ENCODE measurements around the gene CATSPERB. TPM values are rescaled to one million over a fixed set of nuclear protein-coding genes. Genes with fewer than 3 reads are reported as not detected.
"Not testable (repeated sequence)": the region's sequence is repeated elsewhere in the genome, so short reads cannot be mapped to it uniquely, and the experiment has no call there.

CATSPERB gene
- total RNA-seq, 1 experiment from 2014 or later: not detected

GRCh38 chr14:91611528-91611927, 120.4 kb downstream of the CATSPERB start:
- no peak for DNase-seq (ENCODE audit: low read depth, low spot score)
- in situ Hi-C loops (cut with HindIII; ENCODE audit: low pct_unique_long_range_greater_than_20kb, low sequenced_read_pairs): no loop called here

- in situ Hi-C loops (cut with HindIII; ENCODE audit: low pct_unique_long_range_greater_than_20kb, low sequenced_read_pairs): no loop called here
- DNase-seq (ENCODE audit: low read depth, low spot score): no peak
These were observed 122.7 kb downstream of the CATSPERB start for GRCh38 chr14:91609161-91609560.

GRCh38 chr14:91607322-91608047, 124.4 kb downstream of the CATSPERB start:
- DNase-seq (ENCODE audit: low read depth, low spot score): no peak
- in situ Hi-C loops (cut with HindIII; ENCODE audit: low pct_unique_long_range_greater_than_20kb, low sequenced_read_pairs): no loop called here

GRCh38 chr14:91606851-91607250, 125.0 kb downstream of the CATSPERB start:
- in situ Hi-C loops (cut with HindIII; ENCODE audit: low pct_unique_long_range_greater_than_20kb, low sequenced_read_pairs): no loop called here
- DNase-seq (ENCODE audit: low read depth, low spot score): no peak

- in situ Hi-C loops (cut with HindIII; ENCODE audit: low pct_unique_long_range_greater_than_20kb, low sequenced_read_pairs); DNase-seq (ENCODE audit: low read depth, low spot score): not testable (repeated sequence)
These were observed 127.3 kb downstream of the CATSPERB start for GRCh38 chr14:91604611-91605010.

- DNase-seq (ENCODE audit: low read depth, low spot score): no peak
These were observed 131.9 kb downstream of the CATSPERB start for GRCh38 chr14:91599994-91600393.

GRCh38 chr14:91595736-91596135, 136.2 kb downstream of the CATSPERB start:
- DNase-seq (ENCODE audit: low read depth, low spot score): no peak
- in situ Hi-C loops (cut with HindIII; ENCODE audit: low pct_unique_long_range_greater_than_20kb, low sequenced_read_pairs): no loop called here

More at GRCh38 chr14:91599994-91600393, 131.9 kb downstream of the CATSPERB start:
- in situ Hi-C loops (cut with HindIII; ENCODE audit: low pct_unique_long_range_greater_than_20kb, low sequenced_read_pairs): no loop called here

GRCh38 chr14:91593957-91594356, 137.9 kb downstream of the CATSPERB start:
- DNase-seq (ENCODE audit: low read depth, low spot score); in situ Hi-C loops (cut with HindIII; ENCODE audit: low pct_unique_long_range_greater_than_20kb, low sequenced_read_pairs): not testable (repeated sequence)

- in situ Hi-C loops (cut with HindIII; ENCODE audit: low pct_unique_long_range_greater_than_20kb, low sequenced_read_pairs): no loop called here
- no peak for DNase-seq (ENCODE audit: low read depth, low spot score)
These were observed 145.5 kb downstream of the CATSPERB start for GRCh38 chr14:91586410-91586809.

GRCh38 chr14:91585856-91586255, 146.0 kb downstream of the CATSPERB start:
- DNase-seq (ENCODE audit: low read depth, low spot score): no peak

GRCh38 chr14:91582761-91583160, 149.1 kb downstream of the CATSPERB start:
- no peak for DNase-seq (ENCODE audit: low read depth, low spot score)
- in situ Hi-C loops (cut with HindIII; ENCODE audit: low pct_unique_long_range_greater_than_20kb, low sequenced_read_pairs): no loop called here

More at GRCh38 chr14:91585856-91586255, 146.0 kb downstream of the CATSPERB start:
- in situ Hi-C loops (cut with HindIII; ENCODE audit: low pct_unique_long_range_greater_than_20kb, low sequenced_read_pairs): no loop called here

- in situ Hi-C loops (cut with HindIII; ENCODE audit: low pct_unique_long_range_greater_than_20kb, low sequenced_read_pairs): no loop called here
These were observed 150.9 kb downstream of the CATSPERB start for GRCh38 chr14:91580876-91581577.

GRCh38 chr14:91577632-91578233, 154.2 kb downstream of the CATSPERB start:
- in situ Hi-C loops (cut with HindIII; ENCODE audit: low pct_unique_long_range_greater_than_20kb, low sequenced_read_pairs): no loop called here
- no peak for DNase-seq (ENCODE audit: low read depth, low spot score)

More at GRCh38 chr14:91580876-91581577, 150.9 kb downstream of the CATSPERB start:
- no peak for DNase-seq (ENCODE audit: low read depth, low spot score)

GRCh38 chr14:91575469-91576208, 156.2 kb downstream of the CATSPERB start:
- in situ Hi-C loops (cut with HindIII; ENCODE audit: low pct_unique_long_range_greater_than_20kb, low sequenced_read_pairs): no loop called here
- DNase-seq (ENCODE audit: low read depth, low spot score): no peak

GRCh38 chr14:91573894-91574837, 157.7 kb downstream of the CATSPERB start:
- DNase-seq (ENCODE audit: low read depth, low spot score): peak; percentile 24
- in situ Hi-C loops (cut with HindIII; ENCODE audit: low pct_unique_long_range_greater_than_20kb, low sequenced_read_pairs): no loop called here

GRCh38 chr14:91573528-91573893, 158.4 kb downstream of the CATSPERB start:
- no peak for DNase-seq (ENCODE audit: low read depth, low spot score)
- in situ Hi-C loops (cut with HindIII; ENCODE audit: low pct_unique_long_range_greater_than_20kb, low sequenced_read_pairs): no loop called here

GRCh38 chr14:91570021-91570420, 161.9 kb downstream of the CATSPERB start:
- in situ Hi-C loops (cut with HindIII; ENCODE audit: low pct_unique_long_range_greater_than_20kb, low sequenced_read_pairs): no loop called here
- DNase-seq (ENCODE audit: low read depth, low spot score): no peak
